HFFc6 (cell line): ENCODE measurements around the gene PAPPA. TPM values are rescaled to one million over a fixed set of nuclear protein-coding genes. Genes with fewer than 3 reads are reported as not detected.

Experiments
- DNase-seq: peaks from one replicate; pipeline ENCODE4 v3.0.0-alpha.2; 2018
- H3K27ac Mint-ChIP-seq: 2 replicates; pipeline ENCODE4 v1.8.0; 2020; ENCODE audit warnings: mild to moderate bottlenecking, mixed read lengths
- H3K27me3 Mint-ChIP-seq: 2 replicates; pipeline ENCODE4 v1.8.0; 2021; ENCODE audit warnings: mild to moderate bottlenecking, moderate library complexity, mixed read lengths; ENCODE audit not compliant: insufficient read depth
- H3K36me3 Mint-ChIP-seq: 2 replicates; pipeline ENCODE4 v1.8.0; 2021; ENCODE audit warnings: low read depth, mixed read lengths
- H3K4me1 Mint-ChIP-seq: 2 replicates; pipeline ENCODE4 v1.8.0; 2020; ENCODE audit warnings: low read depth, mixed read lengths
- H3K4me3 Mint-ChIP-seq: 2 replicates; pipeline ENCODE4 v1.8.0; 2020; ENCODE audit warnings: mild to moderate bottlenecking, moderate library complexity, mixed read lengths
- H3K9me3 Mint-ChIP-seq: 2 replicates; pipeline ENCODE4 v1.8.0; 2020; ENCODE audit warnings: mild to moderate bottlenecking, mixed read lengths
- CTCF ChIP-seq: fragments of 200-600 bp; sonication (generic); IDR thresholded peaks from 2 replicates; pipeline ENCODE4 v1.5.0; 2021; ENCODE audit warnings: antibody characterized with exemption, mild to moderate bottlenecking
- total RNA-seq, 6 experiments: library from RNA; stranded (reverse); fragmentation: NEBNext Ultra II Directional; extraction: Animal tissue kit (Norgen Biotek cat#: 25700); gene quantifications; 2 replicates in 1 of 6; 3 replicates in 5 of 6; pipeline ENCODE4 v1.2.3, GENCODE V29; 2021

PAPPA gene
- total RNA-seq, 6 experiments from 2014 or later, result 8.2 to 13.2 (median 12.3) TPM

- H3K9me3 Mint-ChIP-seq, result no peaks in the 10 kb centered on the region
- H3K4me3 Mint-ChIP-seq, result peak overlapping the region; percentile 14; the same call in 1 of the 2 replicates
- peak; percentile 68 for DNase-seq
- H3K36me3 Mint-ChIP-seq, result peaks cover 35% of the 10 kb centered on the region
- peaks cover 20% of the 10 kb centered on the region for H3K4me1 Mint-ChIP-seq
- peak overlapping the region; percentile 80 for H3K27ac Mint-ChIP-seq
- H3K27me3 Mint-ChIP-seq, result peaks cover 3% of the 10 kb centered on the region; the same call in 1 of the 2 replicates
- TF ChIP-seq CTCF, result no peak
Measured at GRCh38 chr9:116377179-116377798, 223.7 kb downstream of the PAPPA start.

- no peak for TF ChIP-seq CTCF
- H3K27ac Mint-ChIP-seq, result no peak overlapping the region
Measured at GRCh38 chr9:116378873-116379272, 225.3 kb downstream of the PAPPA start.

GRCh38 chr9:116379821-116380220, 226.2 kb downstream of the PAPPA start:
- Mint-ChIP-seq H3K27me3 (no peaks in the 10 kb centered on the region; the same call in 1 of the 2 replicates), H3K4me3 (no peak overlapping the region), H3K4me1 (peaks cover 35% of the 10 kb centered on the region), H3K27ac (no peak overlapping the region), H3K9me3 (no peaks in the 10 kb centered on the region), H3K36me3 (peaks cover 35% of the 10 kb centered on the region)
- no peak for TF ChIP-seq CTCF
- DNase-seq, result no peak

More at GRCh38 chr9:116378873-116379272, 225.3 kb downstream of the PAPPA start:
- no peaks in the 10 kb centered on the region for H3K9me3 Mint-ChIP-seq
- peaks cover 35% of the 10 kb centered on the region for H3K36me3 Mint-ChIP-seq
- H3K4me3 Mint-ChIP-seq, result no peak overlapping the region
- peaks cover 3% of the 10 kb centered on the region; the same call in 1 of the 2 replicates for H3K27me3 Mint-ChIP-seq
- peaks cover 35% of the 10 kb centered on the region for H3K4me1 Mint-ChIP-seq
- DNase-seq, result no peak

GRCh38 chr9:116380496-116380995, 227.0 kb downstream of the PAPPA start:
- no peak for DNase-seq
- Mint-ChIP-seq H3K27ac (no peak overlapping the region), H3K36me3 (peaks cover 39% of the 10 kb centered on the region), H3K9me3 (no peaks in the 10 kb centered on the region), H3K4me3 (no peak overlapping the region), H3K4me1 (peaks cover 35% of the 10 kb centered on the region), H3K27me3 (no peaks in the 10 kb centered on the region; the same call in none of the 2 replicates)
- no peak for TF ChIP-seq CTCF

- Mint-ChIP-seq H3K9me3 (no peaks in the 10 kb centered on the region), H3K27ac (no peak overlapping the region), H3K36me3 (peaks cover 44% of the 10 kb centered on the region), H3K4me1 (peaks cover 34% of the 10 kb centered on the region), H3K4me3 (no peak overlapping the region), H3K27me3 (no peaks in the 10 kb centered on the region; the same call in none of the 2 replicates)
- no peak for TF ChIP-seq CTCF
- DNase-seq, result no peak
Measured at GRCh38 chr9:116381350-116381749, 227.8 kb downstream of the PAPPA start.
